ENCODE measurements around the gene ARSK. TPM values are rescaled to one million over a fixed set of nuclear protein-coding genes. Genes with fewer than 3 reads are reported as not detected.
"Not testable (repeated sequence)": the region's sequence is repeated elsewhere in the genome, so short reads cannot be mapped to it uniquely, and the experiment has no call there.

The ARSK gene
- total RNA-seq, 2 donors from 2014 or later, result 2.9 to 3.4 TPM

GRCh38 chr5:95632942-95633341 lies 78.0 kb downstream of the ARSK start:
- not testable (repeated sequence) for H3K4me3 Mint-ChIP-seq; H3K27me3 Mint-ChIP-seq; H3K27ac Mint-ChIP-seq; ATAC-seq; H3K36me3 Mint-ChIP-seq; DNase-seq (ENCODE audit: low spot score)
- Mint-ChIP-seq H3K9me3 (peaks cover 11% of the 10 kb centered on the region), H3K4me1 (ENCODE audit: low read depth in 2 of 2) (peaks cover 12 to 14% of the 10 kb centered on the region in 2 donors)

GRCh38 chr5:95633671-95634070 lies 78.8 kb downstream of the ARSK start:
- no peak overlapping the region for H3K4me3 Mint-ChIP-seq
- H3K27ac Mint-ChIP-seq, result peak overlapping the region in 1 of 2 donors; percentile 32
- peaks cover 11% of the 10 kb centered on the region for H3K9me3 Mint-ChIP-seq
- H3K4me1 Mint-ChIP-seq (ENCODE audit: low read depth in 2 of 2), result peaks cover 12 to 14% of the 10 kb centered on the region in 2 donors
- H3K27me3 Mint-ChIP-seq, result peaks cover 0 to 7% of the 10 kb centered on the region in 2 donors
- peaks cover 10% of the 10 kb centered on the region for H3K36me3 Mint-ChIP-seq
- ATAC-seq, result no peak
- DNase-seq (ENCODE audit: low spot score), result no peak

- H3K4me3 Mint-ChIP-seq, result no peak overlapping the region
- peak overlapping the region in 1 of 2 donors; percentile 32 for H3K27ac Mint-ChIP-seq
- H3K36me3 Mint-ChIP-seq, result peaks cover 10% of the 10 kb centered on the region
- ATAC-seq (no peak), DNase-seq (ENCODE audit: low spot score) (no peak)
- H3K27me3 Mint-ChIP-seq, result peaks cover under 1 to 9% of the 10 kb centered on the region in 2 donors
- peaks cover 11% of the 10 kb centered on the region for H3K9me3 Mint-ChIP-seq
- peaks cover 12 to 14% of the 10 kb centered on the region in 2 donors for H3K4me1 Mint-ChIP-seq (ENCODE audit: low read depth in 2 of 2)
Measured at GRCh38 chr5:95634081-95634480, 79.2 kb downstream of the ARSK start.

GRCh38 chr5:95638632-95639031 lies 83.7 kb downstream of the ARSK start:
- no peak overlapping the region for H3K4me3 Mint-ChIP-seq
- ATAC-seq (no peak), DNase-seq (ENCODE audit: low spot score) (no peak)
- H3K9me3 Mint-ChIP-seq, result no peaks in the 10 kb centered on the region
- no peaks in the 10 kb centered on the region for H3K4me1 Mint-ChIP-seq (ENCODE audit: low read depth in 2 of 2)
- no peaks in the 10 kb centered on the region for H3K36me3 Mint-ChIP-seq
- H3K27ac Mint-ChIP-seq, result no peak overlapping the region
- H3K27me3 Mint-ChIP-seq, result peaks cover 5 to 14% of the 10 kb centered on the region in 2 donors

GRCh38 chr5:95641741-95642220 lies 86.9 kb downstream of the ARSK start:
- no peaks in the 10 kb centered on the region for H3K9me3 Mint-ChIP-seq
- no peak for ATAC-seq

GRCh38 chr5:95643152-95643551 lies 88.3 kb downstream of the ARSK start:
- ATAC-seq, result no peak
- no peak overlapping the region for H3K4me3 Mint-ChIP-seq
- H3K27me3 Mint-ChIP-seq, result peaks cover 5 to 13% of the 10 kb centered on the region in 2 donors
- H3K27ac Mint-ChIP-seq, result no peak overlapping the region
- peaks cover 13 to 14% of the 10 kb centered on the region in 2 donors for H3K4me1 Mint-ChIP-seq (ENCODE audit: low read depth in 2 of 2)
- DNase-seq (ENCODE audit: low spot score), result no peak
- no peaks in the 10 kb centered on the region for H3K9me3 Mint-ChIP-seq
- no peaks in the 10 kb centered on the region for H3K36me3 Mint-ChIP-seq

More at GRCh38 chr5:95641741-95642220, 86.9 kb downstream of the ARSK start:
- H3K27ac Mint-ChIP-seq, result no peak overlapping the region
- no peak overlapping the region for H3K4me3 Mint-ChIP-seq
- no peak for DNase-seq (ENCODE audit: low spot score)
- peaks cover 5 to 14% of the 10 kb centered on the region in 2 donors for H3K27me3 Mint-ChIP-seq
- H3K4me1 Mint-ChIP-seq (ENCODE audit: low read depth in 2 of 2), result peaks cover 8 to 14% of the 10 kb centered on the region in 2 donors
- no peaks in the 10 kb centered on the region for H3K36me3 Mint-ChIP-seq

GRCh38 chr5:95644351-95645042 lies 89.6 kb downstream of the ARSK start:
- Mint-ChIP-seq H3K4me3 (peak overlapping the region; percentile 36), H3K27me3 (peaks cover 2 to 3% of the 10 kb centered on the region in 2 donors), H3K27ac (peak overlapping the region in 1 of 2 donors; percentile 20), H3K4me1 (ENCODE audit: low read depth in 2 of 2) (peaks cover 13 to 14% of the 10 kb centered on the region in 2 donors), H3K9me3 (no peaks in the 10 kb centered on the region), H3K36me3 (no peaks in the 10 kb centered on the region)
- no peak for DNase-seq (ENCODE audit: low spot score)
- ATAC-seq, result no peak

- H3K4me3 Mint-ChIP-seq, result peak overlapping the region; percentile 76
- H3K9me3 Mint-ChIP-seq; DNase-seq (ENCODE audit: low spot score); H3K27me3 Mint-ChIP-seq; ATAC-seq; H3K36me3 Mint-ChIP-seq: not testable (repeated sequence)
- H3K4me1 Mint-ChIP-seq (ENCODE audit: low read depth in 2 of 2), result peaks cover 13 to 14% of the 10 kb centered on the region in 2 donors
- H3K27ac Mint-ChIP-seq, result peak overlapping the region; percentile 81 to 87
Measured at GRCh38 chr5:95646226-95646568, 91.3 kb downstream of the ARSK start.

- Mint-ChIP-seq H3K27me3 (no peaks in the 10 kb centered on the region), H3K4me1 (ENCODE audit: low read depth in 2 of 2) (peaks cover 13 to 14% of the 10 kb centered on the region in 2 donors), H3K9me3 (no peaks in the 10 kb centered on the region), H3K36me3 (no peaks in the 10 kb centered on the region), H3K27ac (peak within 1 kb of the TSS; percentile 81 to 87), H3K4me3 (peak within 1 kb of the TSS; percentile 76)
- DNase-seq (ENCODE audit: low spot score) (peak; percentile 99), ATAC-seq (peak; percentile 99 to 100)
Measured at GRCh38 chr5:95646569-95647431, 91.9 kb downstream of the ARSK start, which contains the start of gene RFESD. TSS of gene RFESD (plus strand) at chr5:95646777. CDS start at chr5:95652272, 5,495 bp downstream.

GRCh38 chr5:95647886-95648860 lies 93.3 kb downstream of the ARSK start:
- peaks cover 13 to 14% of the 10 kb centered on the region in 2 donors for H3K4me1 Mint-ChIP-seq (ENCODE audit: low read depth in 2 of 2)
- no peaks in the 10 kb centered on the region for H3K36me3 Mint-ChIP-seq
- DNase-seq (ENCODE audit: low spot score), result no peak
- H3K27me3 Mint-ChIP-seq, result no peaks in the 10 kb centered on the region
- H3K27ac Mint-ChIP-seq, result peak overlapping the region in 1 of 2 donors; percentile 59
- H3K4me3 Mint-ChIP-seq, result peak overlapping the region; percentile 55
- H3K9me3 Mint-ChIP-seq, result no peaks in the 10 kb centered on the region
- no peak for ATAC-seq

GRCh38 chr5:95649274-95649673 lies 94.4 kb downstream of the ARSK start:
- Mint-ChIP-seq H3K27ac (no peak overlapping the region), H3K36me3 (no peaks in the 10 kb centered on the region), H3K4me3 (no peak overlapping the region), H3K9me3 (no peaks in the 10 kb centered on the region), H3K4me1 (ENCODE audit: low read depth in 2 of 2) (peaks cover 9% of the 10 kb centered on the region in 2 donors), H3K27me3 (no peaks in the 10 kb centered on the region)
- ATAC-seq (no peak), DNase-seq (ENCODE audit: low spot score) (no peak)

GRCh38 chr5:95649842-95650620 lies 95.1 kb downstream of the ARSK start:
- H3K27me3 Mint-ChIP-seq, result no peaks in the 10 kb centered on the region
- no peak overlapping the region for H3K4me3 Mint-ChIP-seq
- H3K27ac Mint-ChIP-seq, result peak overlapping the region in 1 of 2 donors; percentile 3
- no peaks in the 10 kb centered on the region for H3K9me3 Mint-ChIP-seq
- H3K36me3 Mint-ChIP-seq, result no peaks in the 10 kb centered on the region
- H3K4me1 Mint-ChIP-seq (ENCODE audit: low read depth in 2 of 2), result peaks cover 5 to 7% of the 10 kb centered on the region in 2 donors
- no peak for ATAC-seq
- DNase-seq (ENCODE audit: low spot score), result no peak

Data from natural killer cell treated with Interleukin-12 subunit alpha and Interleukin-12 subunit beta and Interleukin-15 and Interleukin-18, amount 100 ng/mL, for 72 hours (primary cell).